HL-60 (cell line): ENCODE measurements around the gene KIF25.

Experiments
- DNase-seq, 2 experiments: peaks; one replicate each; pipeline ENCODE4 v3.0.0-alpha.2; 2010 to 2020; ENCODE audit warnings: low read depth in 1 of 2, low spot score in 1 of 2
- H3K27ac ChIP-seq: fragments of 250-450 bp; sonication (Bioruptor Pico); replicated peaks from 2 replicates; pipeline ENCODE4 v1.5.1; 2020; ENCODE audit warnings: mild to moderate bottlenecking, moderate library complexity
- H3K27me3 ChIP-seq: fragments of 250-450 bp; sonication (Bioruptor Pico); 2 replicates; pipeline ENCODE4 v1.5.1; 2021; ENCODE audit warnings: mild to moderate bottlenecking, moderate library complexity; ENCODE audit not compliant: insufficient read depth, poor library complexity, severe bottlenecking
- H3K4me3 ChIP-seq: replicated peaks from 2 replicates; pipeline ENCODE4 v1.5.1; 2011; ENCODE audit warnings: mild to moderate bottlenecking, control low read depth, low read length; ENCODE audit not compliant: insufficient read depth
- CTCF ChIP-seq: IDR thresholded peaks from one replicate; pipeline ENCODE4 v1.5.1; 2011; ENCODE audit warnings: low read length, control low read depth, inconsistent platforms; ENCODE audit not compliant: insufficient read depth
- GABPA ChIP-seq: IDR thresholded peaks from 2 replicates; pipeline ENCODE4 v1.6.1; 2012; ENCODE audit warnings: low read depth
- POLR2AphosphoS5 ChIP-seq: IDR thresholded peaks from 2 replicates; pipeline ENCODE4 v1.6.1; 2012; ENCODE audit warnings: low read depth
- REST ChIP-seq: IDR thresholded peaks from 2 replicates; pipeline ENCODE4 v1.6.1; 2012; ENCODE audit warnings: low read depth; ENCODE audit not compliant: insufficient replicate concordance
- SPI1 ChIP-seq: IDR thresholded peaks from 2 replicates; pipeline ENCODE4 v1.6.1; 2012; ENCODE audit warnings: low read depth, mild to moderate bottlenecking, borderline replicate concordance

Gene KIF25

GRCh38 chr6:168048724-168049025 lies 51.2 kb downstream of the KIF25 start:
- Histone ChIP-seq H3K27ac (no peak overlapping the region), H3K4me3 (no peak overlapping the region), H3K27me3 (no peaks in the 10 kb centered on the region)
- DNase-seq: no peak
- TF ChIP-seq GABPA (no peak), REST (no peak), SPI1 (no peak), POLR2AphosphoS5 (no peak), CTCF (no peak)

GRCh38 chr6:168049277-168049676 lies 51.8 kb downstream of the KIF25 start:
- TF ChIP-seq GABPA: no peak
- TF ChIP-seq REST: no peak
- Histone ChIP-seq H3K27me3 (no peaks in the 10 kb centered on the region), H3K27ac (no peak overlapping the region), H3K4me3 (no peak overlapping the region)
- DNase-seq: no peak

GRCh38 chr6:168049706-168050224 lies 52.3 kb downstream of the KIF25 start:
- Histone ChIP-seq H3K27ac (no peak overlapping the region), H3K4me3 (no peak overlapping the region), H3K27me3 (no peaks in the 10 kb centered on the region)
- DNase-seq: no peak
- TF ChIP-seq SPI1: no peak
- no peak for TF ChIP-seq REST
- TF ChIP-seq CTCF: no peak
- no peak for TF ChIP-seq GABPA
- no peak for TF ChIP-seq POLR2AphosphoS5

- no peak for TF ChIP-seq REST
- no peak for TF ChIP-seq GABPA
- no peak for TF ChIP-seq POLR2AphosphoS5
- TF ChIP-seq CTCF: no peak
- TF ChIP-seq SPI1: no peak
- H3K4me3 ChIP-seq: no peak overlapping the region
- no peak overlapping the region for H3K27ac ChIP-seq
- H3K27me3 ChIP-seq: no peaks in the 10 kb centered on the region
- no peak for DNase-seq
These were observed 52.9 kb downstream of the KIF25 start for GRCh38 chr6:168050225-168050880.
